ENCODE measurements around the gene AK2.
"Not testable (repeated sequence)": the region's sequence is repeated elsewhere in the genome, so short reads cannot be mapped to it uniquely, and the experiment has no call there.

- TF ChIP-seq FOS (IDR thresholded peaks at IDR 0.05; ENCODE audit: borderline replicate concordance, insufficient read depth, low read length); CTCF (IDR thresholded peaks at IDR 0.05; ENCODE audit: extremely low read depth in 1 of 2, insufficient read depth in 1 of 2, low read depth in 1 of 2, low read length in 2 of 2); POLR2A (IDR thresholded peaks at IDR 0.05; ENCODE audit: low read depth, low read length): not testable (repeated sequence)
These were observed 43.4 kb downstream of the AK2 start for GRCh38 chr1:32993324-32993636.
